GM12878 (cell line): ENCODE results near the gene CUEDC1. TPM values are rescaled to one million over a fixed set of nuclear protein-coding genes. Genes with fewer than 3 reads are reported as not detected.

Experiments used
- ATAC-seq: fragments of 200-7000 bp; cut with Tn5 transposase; 3 replicates; pipeline ENCODE4 v1.9.1; 2020; ENCODE audit warnings: mild to moderate bottlenecking, moderate library complexity
- BruUV-seq: library from RNA; stranded (reverse); fragments of 400-500 nt; replicated peaks from 2 replicates; lab custom pipeline; 2021; lab: Mats Ljungman, UMichigan
- CTCF ChIA-PET: fragments of 300-600 bp; sonication (Branson Sonifier 250); formaldehyde crosslinking; extraction: SDS; loops from one replicate; lab custom pipeline; 2021; ENCODE audit warnings: inconsistent platforms; lab: Yijun Ruan, JAX
- POLR2A ChIA-PET: fragments of 350-600 bp; formaldehyde crosslinking; extraction: SDS; loops from one replicate; lab custom pipeline; 2021; ENCODE audit warnings: inconsistent platforms; lab: Charles Lee
- RAD21 ChIA-PET: fragments of 300-600 bp; sonication (Branson Sonifier 250); formaldehyde crosslinking; loops from one replicate; lab custom pipeline; 2023; ENCODE audit warnings: antibody characterized with exemption; ENCODE audit not compliant: unreplicated experiment; lab: Charles Lee
- SMC1A ChIA-PET: fragments of 300-600 bp; sonication (Branson Sonifier 250); formaldehyde crosslinking; loops from one replicate; lab custom pipeline; 2023; ENCODE audit not compliant: unreplicated experiment, uncharacterized antibody; lab: Charles Lee
- DNase-seq: peaks from one replicate; pipeline ENCODE4 v3.0.0-alpha.2; 2011; ENCODE audit warnings: low read depth, low spot score
- FAIRE-seq: peaks from 3 replicates; lab custom pipeline; 2011; peaks lifted over from hg19 to GRCh38; lab: Jason Lieb, UNC
- H2AFZ ChIP-seq: 2 replicates; pipeline ENCODE4 v1.6.0; 2011; ENCODE audit warnings: low read depth, low read length, control low read depth; ENCODE audit not compliant: control insufficient read depth
- H3K27ac ChIP-seq: 2 replicates; pipeline ENCODE4 v1.5.1; 2011; ENCODE audit warnings: control low read depth; ENCODE audit not compliant: control insufficient read depth, insufficient read depth
- H3K27me3 ChIP-seq, 2 experiments: replicated peaks in 1 of 2; 2 replicates each; pipeline versions ENCODE4 v1.6.0 to v1.6.1; 2011; ENCODE audit warnings: low read length in 1 of 2; ENCODE audit not compliant: control insufficient read depth in 2 of 2, insufficient read depth in 2 of 2
- H3K36me3 ChIP-seq, 2 experiments: 2 replicates each; pipeline ENCODE4 v1.5.1; 2011; ENCODE audit warnings: low read length in 1 of 2; ENCODE audit not compliant: control insufficient read depth in 2 of 2, insufficient read depth in 2 of 2
- H3K4me1 ChIP-seq: 2 replicates; pipeline ENCODE4 v1.6.1; 2011; ENCODE audit warnings: mild to moderate bottlenecking, low read length, moderate library complexity, mixed read lengths; ENCODE audit not compliant: control insufficient read depth, insufficient read depth
- H3K4me2 ChIP-seq: 2 replicates; pipeline ENCODE4 v1.6.0; 2011; ENCODE audit warnings: control low read depth; ENCODE audit not compliant: control insufficient read depth, insufficient read depth
- H3K4me3 ChIP-seq: fragments of 200-600 bp; sonication (generic); 2 replicates; pipeline ENCODE4 v1.5.1; 2016
- H3K79me2 ChIP-seq: 2 replicates; pipeline ENCODE4 v1.6.0; 2011; ENCODE audit warnings: low read length; ENCODE audit not compliant: control insufficient read depth, insufficient read depth
- H3K9ac ChIP-seq: 2 replicates; pipeline ENCODE4 v1.8.0; 2011; ENCODE audit warnings: low read length, control low read depth, mixed read lengths; ENCODE audit not compliant: control insufficient read depth, insufficient read depth
- H3K9me3 ChIP-seq: replicated peaks from 3 replicates; pipeline ENCODE4 v1.5.1; 2011; ENCODE audit warnings: mild to moderate bottlenecking, low read length; ENCODE audit not compliant: control insufficient read depth, insufficient read depth
- H4K20me1 ChIP-seq: 2 replicates; pipeline ENCODE4 v1.6.0; 2011; ENCODE audit not compliant: control insufficient read depth, insufficient read depth
- BRCA1 ChIP-seq: IDR thresholded peaks from 2 replicates; pipeline ENCODE4 v1.6.1; 2011; ENCODE audit warnings: low read depth, low read length, improper control_type of control experiment
- FOS ChIP-seq: IDR thresholded peaks from 3 replicates; pipeline ENCODE4 v1.6.1; 2011; ENCODE audit warnings: borderline replicate concordance; ENCODE audit not compliant: insufficient read length; ENCODE audit errors: extremely low read depth
- HDAC2 ChIP-seq: fragments of 200-600 bp; sonication (generic); IDR thresholded peaks from 2 replicates; pipeline ENCODE4 v1.6.1; 2017
- NRF1 ChIP-seq: conservative IDR thresholded peaks from 2 replicates; pipeline ENCODE4 v1.6.1; 2011; ENCODE audit warnings: mild to moderate bottlenecking, low read depth, low read length, improper control_type of control experiment
- RFX5 ChIP-seq: IDR thresholded peaks from 2 replicates; pipeline ENCODE4 v1.6.1; 2011; ENCODE audit warnings: low read depth, low read length, improper control_type of control experiment
- SIN3A ChIP-seq: IDR thresholded peaks from 2 replicates; pipeline ENCODE4 v1.6.1; 2012; ENCODE audit warnings: low read depth, low read length, improper control_type of control experiment
- SIX5 ChIP-seq: IDR thresholded peaks from 2 replicates; pipeline ENCODE4 v1.6.1; 2011; ENCODE audit warnings: mild to moderate bottlenecking, low read depth, low read length, moderate library complexity; ENCODE audit not compliant: severe bottlenecking
- SMAD5 ChIP-seq: IDR thresholded peaks from 2 replicates; pipeline ENCODE4 v1.6.1; 2016; ENCODE audit warnings: antibody characterized with exemption, low read depth
- SUZ12 ChIP-seq: fragments of 200-600 bp; sonication (generic); IDR thresholded peaks from one replicate; pipeline ENCODE4 v1.6.1; 2018; ENCODE audit warnings: antibody characterized with exemption, mild to moderate bottlenecking; ENCODE audit not compliant: unreplicated experiment
- ZNF207 ChIP-seq: fragments of 450-650 bp; IDR thresholded peaks from 2 replicates; pipeline ENCODE4 v1.6.1; 2014; ENCODE audit warnings: antibody characterized with exemption, mild to moderate bottlenecking, borderline replicate concordance
- ZNF592 ChIP-seq: fragments of 450-650 bp; IDR thresholded peaks from 2 replicates; pipeline ENCODE4 v1.6.1; 2017; ENCODE audit warnings: mild to moderate bottlenecking, moderate library complexity
- WGBS: methylation state at CpG from one replicate; pipeline ENCODE4 v1.1.6; 2016; ENCODE audit warnings: low lambda C conversion rate; ENCODE audit not compliant: insufficient replicate concordance, insufficient coverage; ENCODE audit errors: missing lambda C conversion rate; 5-methylcytosine and 5-hydroxymethylcytosine counted together
- in situ Hi-C: fragments of 300-500 bp; cut with MboI; formaldehyde crosslinking; loops from 9 replicates; pipeline ENCODE4 v1.14.3; 2018; ENCODE audit warnings: mixed read lengths
- intact Hi-C: fragments of 100-400 bp; cut with micrococcal nuclease; formaldehyde crosslinking; loops from one replicate; pipeline ENCODE4 v1.14.2; 2022; ENCODE audit not compliant: unreplicated experiment
- polyA plus RNA-seq, 11 experiments: library from polyadenylated mRNA; depleted of rRNA in 4 of 11; unstranded in 6 of 11; stranded (reverse) in 5 of 11; fragments of >200 nt; fragmentation: Nextera tagmentation in 4 of 11; fragmentation: Illumina TruSeq in 1 of 11; extraction: Ambion mirVana in 4 of 11; extraction: Trizol in 1 of 11; gene quantifications; 1 replicate in 1 of 11; 2 replicates in 10 of 11; pipeline versions ENCODE4 v1.2.1 to v1.2.3, GENCODE V29; 2011 to 2016; ENCODE audit warnings: inconsistent platforms in 2 of 11, missing spikeins in 2 of 11, low read depth in 1 of 11
- total RNA-seq, 4 experiments: library from RNA; depleted of rRNA in 3 of 4; stranded (reverse); fragments of >200 nt in 3 of 4; fragmentation: Illumina TruSeq in 1 of 4; extraction: Trizol in 1 of 4; gene quantifications; 2 replicates each; pipeline versions ENCODE4 v1.2.1 to v1.2.3, GENCODE V29; 2013 to 2021
- TF ChIP-seq, protein P1 (sequence below): IDR thresholded peaks from 2 replicates; pipeline ENCODE4 v1.6.1; 2012; ENCODE audit warnings: low read length, inconsistent platforms
- TF ChIP-seq, protein P2 (sequence below): fragments of 450-650 bp; IDR thresholded peaks from 2 replicates; pipeline ENCODE4 v1.6.1; 2017; ENCODE audit warnings: mild to moderate bottlenecking
- TF ChIP-seq, protein P3 (sequence below): fragments of 150-350 bp; IDR thresholded peaks from 2 replicates; pipeline ENCODE4 v1.6.1; 2014; ENCODE audit warnings: mild to moderate bottlenecking, low read depth, low read length

Gene CUEDC1
- total and polyA plus RNA-seq, 10 of the 15 experiments (the other 5 are each of a cell fraction or from before 2014, with no cell fraction given): 0.24 to 7.4 (median 1.8) TPM

- WGBS: 56% methylated on average over 4 of the region's 4 CpGs
- no peak for FAIRE-seq
- TF ChIP-seq SMAD5 (no peak), ZNF592 (no peak), ZNF207 (no peak), SIX5 (no peak), NRF1 (no peak), BRCA1 (no peak), RFX5 (no peak), FOS (no peak), SUZ12 (no peak), HDAC2 (no peak), SIN3A (no peak)
- TF ChIP-seq, protein P1, sequence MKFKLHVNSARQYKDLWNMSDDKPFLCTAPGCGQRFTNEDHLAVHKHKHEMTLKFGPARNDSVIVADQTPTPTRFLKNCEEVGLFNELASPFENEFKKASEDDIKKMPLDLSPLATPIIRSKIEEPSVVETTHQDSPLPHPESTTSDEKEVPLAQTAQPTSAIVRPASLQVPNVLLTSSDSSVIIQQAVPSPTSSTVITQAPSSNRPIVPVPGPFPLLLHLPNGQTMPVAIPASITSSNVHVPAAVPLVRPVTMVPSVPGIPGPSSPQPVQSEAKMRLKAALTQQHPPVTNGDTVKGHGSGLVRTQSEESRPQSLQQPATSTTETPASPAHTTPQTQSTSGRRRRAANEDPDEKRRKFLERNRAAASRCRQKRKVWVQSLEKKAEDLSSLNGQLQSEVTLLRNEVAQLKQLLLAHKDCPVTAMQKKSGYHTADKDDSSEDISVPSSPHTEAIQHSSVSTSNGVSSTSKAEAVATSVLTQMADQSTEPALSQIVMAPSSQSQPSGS: no peak
- TF ChIP-seq, protein P2, sequence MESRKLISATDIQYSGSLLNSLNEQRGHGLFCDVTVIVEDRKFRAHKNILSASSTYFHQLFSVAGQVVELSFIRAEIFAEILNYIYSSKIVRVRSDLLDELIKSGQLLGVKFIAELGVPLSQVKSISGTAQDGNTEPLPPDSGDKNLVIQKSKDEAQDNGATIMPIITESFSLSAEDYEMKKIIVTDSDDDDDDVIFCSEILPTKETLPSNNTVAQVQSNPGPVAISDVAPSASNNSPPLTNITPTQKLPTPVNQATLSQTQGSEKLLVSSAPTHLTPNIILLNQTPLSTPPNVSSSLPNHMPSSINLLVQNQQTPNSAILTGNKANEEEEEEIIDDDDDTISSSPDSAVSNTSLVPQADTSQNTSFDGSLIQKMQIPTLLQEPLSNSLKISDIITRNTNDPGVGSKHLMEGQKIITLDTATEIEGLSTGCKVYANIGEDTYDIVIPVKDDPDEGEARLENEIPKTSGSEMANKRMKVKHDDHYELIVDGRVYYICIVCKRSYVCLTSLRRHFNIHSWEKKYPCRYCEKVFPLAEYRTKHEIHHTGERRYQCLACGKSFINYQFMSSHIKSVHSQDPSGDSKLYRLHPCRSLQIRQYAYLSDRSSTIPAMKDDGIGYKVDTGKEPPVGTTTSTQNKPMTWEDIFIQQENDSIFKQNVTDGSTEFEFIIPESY: no peak
- TF ChIP-seq, protein P3, sequence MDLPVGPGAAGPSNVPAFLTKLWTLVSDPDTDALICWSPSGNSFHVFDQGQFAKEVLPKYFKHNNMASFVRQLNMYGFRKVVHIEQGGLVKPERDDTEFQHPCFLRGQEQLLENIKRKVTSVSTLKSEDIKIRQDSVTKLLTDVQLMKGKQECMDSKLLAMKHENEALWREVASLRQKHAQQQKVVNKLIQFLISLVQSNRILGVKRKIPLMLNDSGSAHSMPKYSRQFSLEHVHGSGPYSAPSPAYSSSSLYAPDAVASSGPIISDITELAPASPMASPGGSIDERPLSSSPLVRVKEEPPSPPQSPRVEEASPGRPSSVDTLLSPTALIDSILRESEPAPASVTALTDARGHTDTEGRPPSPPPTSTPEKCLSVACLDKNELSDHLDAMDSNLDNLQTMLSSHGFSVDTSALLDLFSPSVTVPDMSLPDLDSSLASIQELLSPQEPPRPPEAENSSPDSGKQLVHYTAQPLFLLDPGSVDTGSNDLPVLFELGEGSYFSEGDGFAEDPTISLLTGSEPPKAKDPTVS: no peak
Observed at GRCh38 chr17:57886020-57886419, 69.2 kb downstream of the CUEDC1 start.

More at GRCh38 chr17:57886020-57886419, 69.2 kb downstream of the CUEDC1 start:
- H3K4me1 ChIP-seq: no peaks in the 10 kb centered on the region
- in situ Hi-C loops: no loop called here
- ChIA-PET RAD21 (no interaction called here), POLR2A (no interaction called here), SMC1A (interaction anchor here (1.3 kb wide), 1 partner anchor 95 kb away, joined by 3 read pairs; no protein-coding TSS in a partner anchor), CTCF (interaction anchor here (1.6 to 1.7 kb wide), 2 partner anchors 26 to 113 kb away, joined by 4 to 5 read pairs; no protein-coding TSS in a partner anchor)
- no TSS peak for BruUV-seq
- H2AFZ ChIP-seq: no peak overlapping the region
- no peak overlapping the region for H3K4me3 ChIP-seq
- H3K27ac ChIP-seq: no peak overlapping the region
- no peaks in the 10 kb centered on the region for H3K36me3 ChIP-seq
- ATAC-seq: no peak
- H3K4me2 ChIP-seq: no peak overlapping the region
- intact Hi-C loops: no loop called here
- no peak overlapping the region for H3K9ac ChIP-seq
- no peaks in the 10 kb centered on the region for H3K9me3 ChIP-seq
- H3K79me2 ChIP-seq: no peaks in the 10 kb centered on the region
- H3K27me3 ChIP-seq: no peaks in the 10 kb centered on the region
- no peaks in the 10 kb centered on the region for H4K20me1 ChIP-seq
- no peak for DNase-seq
